Stimulated activated CD8-positive, alpha-beta memory T cell treated with anti-CD3 and anti-CD28 coated beads, Interleukin-4, amount 100 ng/mL, for 48 hours (primary cell): Measurements from ENCODE around the gene PAXX.

Experiments used
- DNase-seq: peaks from one replicate; pipeline ENCODE4 v3.0.0-alpha.2; 2020

Gene PAXX

DNA sequence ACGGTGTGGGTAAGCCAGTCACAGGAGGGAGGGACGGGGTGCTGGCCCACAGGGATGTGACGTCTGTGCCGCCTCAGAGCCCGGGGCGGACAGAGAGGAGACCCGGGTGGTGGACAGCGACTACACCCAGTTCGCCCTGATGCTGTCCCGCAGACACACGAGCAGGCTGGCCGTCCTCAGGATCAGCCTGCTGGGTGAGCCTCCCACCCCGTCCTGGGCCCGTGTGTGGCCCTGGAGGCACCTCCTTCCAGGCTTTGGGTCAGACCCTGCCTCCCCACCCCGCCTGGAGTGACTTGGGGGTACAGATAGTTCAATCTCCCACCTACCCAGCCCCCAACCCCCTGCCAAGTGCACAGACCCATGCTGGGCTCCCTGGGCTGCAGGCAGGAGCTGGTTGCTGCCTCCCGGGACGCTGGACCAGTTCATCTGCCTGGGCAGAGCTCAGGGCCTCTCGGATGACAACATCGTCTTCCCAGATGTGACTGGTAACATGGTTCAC lies 38.4 kb upstream of the PAXX start:
- no peak for DNase-seq

DNA sequence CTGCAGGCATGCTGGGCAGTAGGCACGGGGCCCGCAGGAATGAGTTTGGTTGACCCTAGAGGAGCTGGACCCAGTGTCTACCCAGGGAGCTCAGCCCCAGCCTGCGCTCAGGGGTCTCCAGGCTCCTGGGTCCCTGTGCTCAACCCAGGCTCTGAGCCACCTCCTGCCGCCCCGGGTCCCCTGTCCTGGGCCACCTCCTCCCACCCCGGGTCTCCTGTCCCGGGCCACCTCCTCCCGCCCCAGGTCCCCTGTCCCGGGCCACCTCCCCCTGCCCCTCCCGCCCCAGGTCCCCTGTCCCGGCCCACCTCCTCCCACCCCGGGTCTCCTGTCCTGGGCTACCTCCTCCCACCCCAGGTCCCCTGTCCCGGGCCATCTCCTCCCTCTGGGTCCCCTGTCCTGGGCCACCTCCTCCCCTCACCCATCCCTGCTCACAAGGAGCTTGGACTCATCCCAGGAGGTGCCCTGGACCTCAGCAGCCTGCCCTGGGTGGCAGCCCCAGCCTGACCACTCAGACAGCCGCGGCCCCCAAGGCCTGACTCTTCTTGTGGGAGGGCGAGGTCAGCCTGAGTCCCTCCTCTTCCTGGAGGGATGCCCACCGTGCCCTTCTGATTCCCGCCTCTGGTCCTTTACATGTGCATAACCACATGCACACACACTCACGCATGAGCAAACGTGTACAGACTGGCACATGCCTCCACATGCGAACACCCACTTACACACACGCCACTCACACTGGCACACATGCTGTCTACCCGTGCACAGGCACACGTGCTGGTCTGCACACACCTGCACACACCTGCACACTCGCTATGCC lies 37.7 kb upstream of the PAXX start:
- no peak for DNase-seq

DNA sequence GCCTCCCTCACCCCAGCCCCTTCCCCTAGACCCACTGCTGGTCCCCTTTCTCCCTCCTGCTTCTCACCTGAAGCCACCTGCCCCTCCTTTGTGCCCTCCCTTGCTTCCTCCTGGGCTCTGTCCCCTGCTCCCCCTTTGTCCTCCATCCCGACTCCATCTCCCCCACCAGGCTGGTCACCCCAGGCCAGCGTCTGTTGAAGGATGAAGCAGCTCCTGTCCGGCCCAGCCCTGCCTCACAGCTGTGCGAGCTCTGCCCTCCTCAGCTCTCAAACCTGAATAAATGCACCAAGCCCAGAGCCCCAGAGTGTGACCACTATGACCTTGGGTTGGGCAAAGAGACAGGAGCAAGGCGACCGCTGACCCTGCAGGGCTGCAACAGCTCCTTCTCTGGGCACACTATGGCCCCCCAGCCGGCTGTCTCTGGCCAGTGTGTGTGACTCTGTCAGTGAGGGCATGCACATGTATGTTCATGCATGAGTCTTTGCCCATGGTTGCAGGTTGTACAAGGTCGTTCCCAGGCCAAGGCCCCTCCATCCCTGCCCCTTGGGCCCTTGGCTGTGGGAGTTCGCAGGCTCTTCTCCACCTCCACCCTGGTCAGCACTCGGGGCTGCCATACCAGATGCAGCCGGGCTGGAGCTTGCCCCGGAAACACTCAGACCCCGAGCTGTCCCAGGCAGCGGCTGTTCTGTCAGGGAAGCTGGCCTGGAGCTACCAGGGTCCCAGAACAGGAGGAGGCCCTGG lies 36.9 kb upstream of the PAXX start:
- no peak for DNase-seq

DNA sequence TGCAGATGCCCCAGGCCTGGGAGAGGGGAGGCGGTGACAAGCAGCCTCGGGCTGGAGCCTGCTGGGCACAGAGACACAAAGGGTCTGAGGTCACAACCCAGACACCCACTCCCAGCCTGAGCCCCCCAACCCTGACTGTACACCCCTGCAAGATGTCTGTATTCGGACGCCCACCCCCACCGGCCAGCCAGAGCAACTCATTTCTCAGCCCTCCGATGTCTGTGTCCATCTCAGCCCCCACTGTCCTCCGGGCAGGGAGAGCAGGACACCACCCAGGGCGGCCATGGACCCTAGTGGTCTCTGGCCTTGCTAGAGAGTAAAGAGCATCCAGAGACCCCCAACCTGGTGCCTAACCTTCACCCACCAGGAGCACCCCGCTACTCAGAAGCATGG lies 36.3 kb upstream of the PAXX start:
- DNase-seq, result no peak

DNA sequence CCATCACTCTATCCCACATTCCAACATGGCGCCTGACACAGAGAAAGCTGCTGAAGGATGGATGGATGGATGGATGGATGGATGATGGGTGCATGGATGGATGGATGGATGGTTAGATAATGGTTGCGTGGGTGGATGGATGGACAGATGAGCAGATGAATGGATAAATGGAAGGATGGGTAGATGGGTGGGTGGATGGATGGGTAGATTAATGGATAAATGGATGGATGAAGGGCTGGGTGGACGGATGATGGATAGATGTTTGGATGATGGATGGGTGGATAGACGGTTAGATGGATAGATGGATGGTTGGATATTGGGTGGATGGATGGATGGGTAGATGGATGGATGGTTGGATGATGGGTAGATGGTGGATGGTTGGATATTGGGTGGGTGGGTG lies 35.6 kb upstream of the PAXX start:
- no peak for DNase-seq

DNA sequence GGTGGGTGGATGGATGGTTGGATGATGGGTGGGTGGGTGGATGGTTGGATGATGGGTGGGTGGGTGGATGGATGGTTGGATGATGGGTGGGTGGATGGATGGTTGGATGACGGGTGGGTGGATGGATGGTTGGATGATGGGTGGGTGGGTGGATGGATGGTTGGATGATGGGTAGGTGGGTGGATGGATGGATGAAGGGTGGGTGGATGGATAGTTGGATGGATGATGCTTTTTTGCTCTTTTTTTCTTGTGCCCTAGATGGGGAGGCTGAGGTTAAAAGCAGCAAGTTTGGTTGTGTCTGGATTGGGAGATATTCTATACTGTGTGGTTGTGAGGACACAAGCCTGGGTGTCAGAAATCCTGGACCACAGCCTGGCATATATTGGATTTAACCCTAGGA lies 34.8 kb upstream of the PAXX start:
- DNase-seq, result no peak

DNA sequence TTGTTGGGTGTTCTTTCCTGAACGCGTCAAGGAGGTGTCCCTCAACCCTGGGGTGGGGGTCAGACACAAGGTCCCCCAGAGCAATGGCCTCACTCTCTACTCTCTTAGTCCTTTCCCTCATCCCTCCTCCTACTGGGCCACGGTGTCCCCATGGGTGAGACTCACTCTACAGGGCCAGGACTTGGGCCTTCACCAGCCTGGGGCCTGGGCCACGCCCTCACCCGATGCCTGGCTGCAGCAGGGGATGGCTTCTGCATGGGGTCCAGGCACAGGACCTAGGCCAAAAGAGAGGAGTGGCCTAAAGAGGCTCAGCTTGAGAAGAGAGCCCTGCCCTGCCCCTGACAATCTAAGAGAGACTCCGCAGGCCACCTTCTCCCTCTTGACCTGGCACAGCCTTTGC lies 34.3 kb upstream of the PAXX start:
- no peak for DNase-seq

DNA sequence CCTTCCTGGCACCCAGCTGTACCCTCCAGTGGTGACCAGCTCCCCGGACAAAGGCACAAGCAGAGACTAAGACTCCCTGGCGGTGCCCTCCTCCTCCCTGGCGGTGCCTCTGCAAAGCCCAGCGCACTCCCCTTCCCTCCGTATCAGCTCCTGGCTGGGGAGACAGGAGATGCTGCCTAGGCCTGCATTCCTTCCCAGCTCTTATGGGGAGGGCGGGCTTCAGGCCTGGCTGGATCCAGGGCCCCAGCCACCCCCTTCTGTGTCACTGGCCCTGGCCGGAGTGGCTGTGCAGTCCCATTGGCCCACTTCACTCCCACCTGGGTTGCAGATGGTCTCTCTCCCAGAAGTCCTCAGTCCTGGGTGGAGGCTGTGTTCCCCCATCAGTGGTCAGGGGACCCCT lies 33.7 kb upstream of the PAXX start:
- no peak for DNase-seq

DNA sequence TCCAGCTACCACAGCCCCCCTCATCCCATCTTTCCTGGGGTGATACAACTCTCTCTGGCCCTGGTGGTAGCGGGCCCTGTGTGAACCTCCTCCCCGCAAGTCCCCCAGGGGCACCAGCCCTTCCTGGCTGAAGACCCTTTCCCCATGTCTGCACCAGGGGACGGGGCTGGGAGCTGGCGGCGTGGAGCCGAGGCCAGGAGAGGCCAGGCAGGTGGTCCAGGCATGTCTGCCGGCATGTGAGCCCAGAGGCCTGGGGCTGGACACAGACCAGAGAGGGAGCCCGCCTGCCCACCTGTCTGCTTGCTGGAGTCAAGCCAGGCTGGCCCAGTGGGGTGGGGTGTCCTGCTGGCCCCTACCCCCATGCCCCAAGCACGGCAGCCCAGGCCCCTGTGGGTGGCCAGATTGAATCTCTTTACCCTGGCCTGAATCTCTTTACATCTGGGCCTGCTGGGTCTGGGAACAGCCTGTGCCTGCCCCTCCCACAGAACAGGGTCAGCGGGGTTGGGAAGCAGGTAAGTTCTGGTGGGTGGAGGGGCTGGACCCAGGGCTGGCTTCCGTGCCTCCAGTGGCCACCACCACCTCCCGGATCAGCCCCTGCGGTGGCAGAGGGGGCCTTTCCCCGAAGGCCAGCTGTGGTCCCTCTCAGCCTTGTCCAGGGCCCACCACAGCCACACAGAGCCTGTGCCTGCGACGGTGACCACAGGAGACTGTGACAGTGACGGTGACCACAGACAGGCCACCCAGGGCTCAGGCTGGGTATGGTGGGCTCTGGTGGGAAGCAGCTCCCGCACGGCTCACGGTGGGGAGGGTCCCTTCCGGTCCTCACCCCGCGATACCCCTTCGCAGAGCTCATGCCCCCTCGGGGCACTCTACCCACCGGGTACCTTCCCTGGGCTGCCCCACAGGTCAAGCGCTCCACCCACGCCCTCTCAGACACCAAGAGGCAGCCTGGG lies 33.0 kb upstream of the PAXX start:
- DNase-seq, result no peak

DNA sequence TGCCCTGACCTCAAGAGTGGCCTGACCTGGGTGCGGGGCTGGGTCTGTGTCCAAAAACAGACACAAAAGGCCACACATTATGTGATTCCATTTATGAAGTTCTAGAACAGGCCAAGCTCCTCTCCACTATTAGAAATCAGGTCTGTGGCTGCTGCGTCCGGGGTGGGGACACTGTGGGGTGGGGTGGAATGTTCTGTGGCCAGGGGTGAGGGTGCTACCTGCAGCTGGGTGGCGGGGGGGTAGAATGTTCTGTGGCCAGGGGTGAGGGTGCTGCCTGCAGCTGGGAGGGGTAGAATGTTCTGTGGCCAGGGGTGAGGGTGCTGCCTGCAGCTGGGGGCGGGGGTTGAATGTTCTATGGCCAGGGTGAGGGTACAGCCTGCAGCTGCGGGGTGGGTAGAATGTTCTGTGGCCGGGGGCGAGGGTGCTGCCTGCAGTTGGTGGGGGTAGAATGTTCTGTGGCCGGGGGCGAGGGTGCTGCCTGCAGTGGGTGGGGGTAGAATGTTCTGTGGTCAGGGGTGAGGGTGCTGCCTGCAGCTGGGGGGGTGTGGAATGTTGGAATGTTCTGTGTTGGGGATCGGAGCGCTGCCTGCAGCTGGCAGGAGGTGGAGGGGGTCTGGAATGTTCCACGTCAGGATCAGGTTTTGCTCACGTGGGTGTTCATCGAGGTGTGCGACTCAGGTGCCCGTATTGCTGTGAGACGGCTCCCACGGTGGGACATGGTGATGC lies 31.8 kb upstream of the PAXX start:
- DNase-seq, result no peak

DNA sequence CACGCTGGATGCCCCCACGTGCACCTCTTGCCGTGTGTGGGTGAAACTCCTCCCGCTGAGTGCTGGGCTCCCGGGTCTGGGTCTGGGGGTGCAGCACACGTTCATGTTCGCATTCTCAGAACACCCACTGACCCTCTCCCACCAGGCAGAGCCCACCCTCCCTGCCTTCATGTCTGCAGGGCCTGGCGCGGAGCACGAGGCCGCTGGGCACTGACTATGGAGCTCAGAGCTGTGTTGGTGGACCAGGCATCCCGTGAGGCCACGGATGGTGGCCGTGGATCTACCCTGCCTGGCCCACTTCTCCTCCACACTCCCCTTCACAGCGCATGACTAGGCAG lies 31.3 kb upstream of the PAXX start:
- no peak for DNase-seq

DNA sequence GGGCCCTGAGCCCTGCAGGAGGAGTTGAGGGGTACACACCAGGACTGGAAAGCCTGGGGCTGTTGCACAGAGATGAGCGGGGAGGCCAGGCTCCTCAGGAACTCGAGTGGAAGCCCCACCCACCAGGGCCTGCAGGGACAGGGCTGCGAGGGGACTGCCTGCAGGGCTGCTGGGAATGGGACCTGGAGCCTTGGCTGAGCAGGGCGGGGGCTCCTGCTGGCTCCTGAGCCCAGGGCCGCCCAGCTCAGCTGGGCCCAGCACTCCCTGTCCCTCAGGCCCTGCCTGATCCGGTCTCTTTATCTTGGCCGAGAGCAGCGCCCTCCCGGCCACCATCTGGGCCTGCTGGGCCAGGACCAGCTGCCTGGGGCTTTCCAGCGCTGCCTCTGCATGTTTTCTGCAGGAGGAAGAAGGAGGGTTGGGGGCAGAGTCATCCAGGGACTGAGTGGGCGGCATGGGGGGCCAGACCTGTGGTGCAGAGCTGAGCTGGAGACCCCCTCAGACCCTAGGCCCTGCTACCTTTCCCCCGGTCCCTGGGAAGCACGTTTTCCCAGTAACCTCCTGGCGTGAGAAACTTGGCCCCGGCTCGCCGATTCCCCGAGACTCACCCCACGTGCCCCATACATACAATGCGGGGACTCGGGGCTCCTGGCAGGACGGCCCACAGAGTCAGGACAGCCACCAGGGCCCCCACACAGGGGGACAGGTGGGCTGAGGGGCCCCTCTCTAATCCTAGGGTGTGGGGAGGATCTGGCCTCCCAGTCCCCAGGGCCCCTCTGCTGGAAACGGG lies 30.8 kb upstream of the PAXX start:
- DNase-seq, result no peak

DNA sequence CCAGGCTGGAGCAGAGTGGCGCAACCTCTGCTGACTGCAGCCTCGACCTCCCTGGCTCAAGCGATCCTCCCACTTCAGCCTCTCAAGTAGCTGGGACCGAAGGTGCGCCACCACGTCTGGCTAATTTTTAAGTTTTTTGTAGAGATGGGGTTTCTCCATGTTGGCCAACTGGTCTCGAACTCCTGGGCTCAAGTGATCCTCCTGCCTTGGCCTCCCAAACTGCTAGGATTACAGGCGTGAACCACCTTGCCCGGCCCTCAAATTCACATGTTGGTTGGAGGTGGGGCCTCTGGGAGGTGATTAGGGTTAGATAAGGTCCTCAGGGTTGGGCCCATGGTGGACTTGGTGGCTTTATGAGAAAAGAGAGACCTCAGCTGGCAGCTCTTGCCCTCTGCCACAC lies 30.1 kb upstream of the PAXX start:
- DNase-seq, result no peak

DNA sequence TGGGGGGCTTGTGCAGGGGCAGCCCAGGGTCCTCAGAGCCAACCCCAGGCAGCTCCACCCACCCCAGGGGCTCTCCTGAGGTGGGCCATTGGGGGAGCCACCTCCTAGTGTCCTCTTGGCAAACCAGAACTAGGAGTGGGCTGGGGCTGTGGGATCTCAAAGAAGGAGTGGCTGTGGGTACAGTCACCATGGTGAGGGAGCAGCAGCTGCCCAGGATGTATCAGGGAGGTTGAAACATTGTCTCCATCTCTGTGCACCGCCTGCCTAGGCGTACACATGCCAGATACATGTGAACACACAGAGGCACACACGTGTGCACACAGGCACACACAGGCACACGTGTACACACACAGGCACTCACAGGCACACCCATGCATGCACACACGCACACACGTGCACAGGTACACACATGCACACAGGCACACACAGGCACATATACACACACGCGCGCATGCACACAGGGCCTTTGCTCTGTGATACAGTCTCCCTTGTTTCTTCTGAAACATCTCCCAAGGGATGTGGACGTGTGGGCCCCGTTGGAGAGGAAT lies 29.4 kb upstream of the PAXX start:
- no peak for DNase-seq

DNA sequence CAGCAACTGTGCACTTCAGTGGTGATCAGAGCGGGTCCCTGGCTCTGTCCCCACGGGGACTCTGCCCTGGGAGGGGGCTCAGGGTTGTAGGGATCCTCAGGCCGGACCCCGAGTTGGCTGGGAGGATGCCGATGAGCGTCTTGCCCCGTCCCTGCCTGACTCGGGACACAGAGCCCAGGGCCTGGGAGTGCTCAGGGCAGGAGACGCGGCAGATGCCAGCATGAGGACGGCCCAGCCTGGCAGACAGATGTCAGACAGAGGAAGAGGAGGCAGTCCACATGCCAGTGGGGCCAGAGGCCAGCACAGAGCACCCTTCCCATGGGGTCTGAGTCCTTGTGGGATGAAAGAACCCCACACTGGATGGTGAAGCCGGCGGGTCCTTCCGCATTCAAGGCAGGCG lies 28.9 kb upstream of the PAXX start:
- DNase-seq, result no peak

DNA sequence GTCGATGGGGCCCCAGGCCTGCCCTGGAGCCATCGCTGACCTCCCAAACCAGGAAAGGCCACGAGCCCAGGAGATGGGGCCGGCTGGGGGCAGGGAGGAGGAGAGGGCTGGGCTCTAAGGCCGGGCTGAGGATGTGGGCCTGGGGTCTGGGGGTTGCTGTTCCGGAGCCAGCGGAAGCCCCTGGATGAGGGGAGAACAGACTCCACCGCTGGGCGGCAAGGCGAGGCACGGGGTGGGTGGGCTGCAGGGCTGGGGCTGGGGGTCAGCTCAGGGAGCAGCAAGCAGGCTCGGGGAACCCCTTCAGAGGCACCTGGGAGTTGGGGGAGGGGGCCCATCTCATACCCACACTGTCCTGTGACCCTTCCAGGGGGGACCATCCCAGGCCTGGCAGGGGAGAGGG lies 28.5 kb upstream of the PAXX start:
- no peak for DNase-seq

DNA sequence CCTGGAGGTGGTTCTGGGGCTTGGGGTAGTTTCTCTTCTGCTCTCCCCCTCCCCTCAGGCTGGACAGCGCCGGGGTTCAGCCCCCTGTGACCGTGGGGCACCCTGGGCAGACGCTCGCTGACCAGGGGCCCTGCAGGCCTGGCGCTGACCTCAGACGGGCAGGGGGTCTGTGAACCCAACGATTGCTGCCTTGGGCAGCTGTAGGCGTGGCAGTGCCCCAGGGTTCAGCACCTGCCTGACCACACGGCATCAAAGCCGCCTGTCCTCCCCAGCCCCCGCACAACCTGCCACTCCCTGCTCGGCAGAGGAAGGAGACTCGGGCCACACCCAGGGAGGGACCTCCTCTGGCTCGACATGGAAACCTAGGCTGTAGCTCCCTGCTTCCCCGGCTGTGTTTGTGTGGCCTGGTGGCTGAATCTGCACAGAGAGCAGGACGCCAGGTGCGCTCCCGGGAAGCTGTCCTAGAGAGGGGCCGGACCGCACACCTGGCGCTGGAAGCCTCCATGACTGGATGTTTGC lies 28.0 kb upstream of the PAXX start:
- no peak for DNase-seq

DNA sequence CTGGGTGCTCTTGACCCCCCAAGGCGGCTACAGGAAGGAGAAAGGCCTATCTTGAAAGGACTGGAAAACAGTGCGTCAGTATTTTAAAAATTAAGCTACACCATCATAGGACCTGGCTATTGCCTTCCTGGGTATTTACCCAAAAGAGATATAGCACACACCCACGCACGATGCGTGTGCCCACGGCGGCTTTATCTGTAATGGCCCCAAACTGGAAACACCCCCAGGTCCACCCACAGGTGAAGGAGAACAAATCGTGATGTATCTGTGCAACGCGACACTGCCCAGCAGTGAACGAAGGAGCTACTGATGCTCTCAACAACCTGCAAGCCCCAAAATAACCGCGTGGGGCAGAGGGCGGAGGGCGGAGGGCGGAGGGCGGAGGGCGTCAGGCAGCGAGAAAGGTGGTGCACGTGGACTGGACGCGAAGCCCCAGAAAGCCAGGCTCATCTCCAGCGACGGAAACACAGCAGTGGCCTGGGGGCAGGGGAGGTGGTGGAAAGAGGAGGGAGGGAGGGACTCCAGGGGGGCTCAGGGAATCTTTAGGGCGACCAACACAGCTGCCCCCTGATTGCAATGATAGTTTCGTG lies 27.3 kb upstream of the PAXX start:
- no peak for DNase-seq

DNA sequence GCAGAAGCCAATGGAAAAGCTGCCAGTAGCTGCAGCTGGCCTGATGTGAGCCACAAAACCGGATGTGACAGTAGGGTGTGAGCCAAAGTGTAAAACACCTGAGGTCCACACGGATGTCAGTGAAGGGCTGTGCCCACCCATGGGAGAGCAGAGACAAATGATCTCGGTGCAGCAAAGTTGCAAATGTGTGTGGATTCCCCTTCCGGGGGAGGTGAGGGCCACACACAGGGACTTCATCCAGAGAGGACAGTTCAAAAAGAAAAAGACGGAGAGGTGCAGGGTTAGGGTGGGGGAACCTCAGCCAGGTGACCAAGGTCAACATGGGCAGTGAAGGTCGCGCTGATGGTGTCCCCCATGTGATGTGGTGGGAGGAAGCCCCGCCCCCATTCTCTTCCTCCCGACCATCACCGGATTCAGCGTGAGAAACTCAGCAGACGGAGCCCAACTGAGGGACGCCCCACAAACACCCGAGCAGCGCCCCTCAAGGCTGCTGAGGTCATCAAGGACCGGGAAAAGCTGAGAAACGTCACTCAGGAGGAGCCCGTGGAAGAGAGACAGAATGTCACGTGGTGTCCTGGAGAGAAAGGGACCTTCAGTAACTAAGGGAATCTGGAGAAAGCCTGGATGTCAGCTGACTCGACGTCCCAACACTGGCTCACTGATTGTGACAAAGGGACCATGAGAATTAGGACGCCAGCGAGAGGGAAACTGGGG lies 26.3 kb upstream of the PAXX start:
- peak; percentile 49 for DNase-seq
